Panc1 (cell line): Measurements from ENCODE around the gene SLC16A5. TPM values are rescaled to one million over a fixed set of nuclear protein-coding genes. Genes with fewer than 3 reads are reported as not detected.

ENCODE experiments used
- ATAC-seq: fragments of 200-7000 bp; cut with Tn5 transposase; 2 replicates; pipeline ENCODE4 v1.9.1; 2020; ENCODE audit warnings: mild to moderate bottlenecking, moderate library complexity
- BruUV-seq: library from RNA; stranded (reverse); fragments of 400-500 nt; replicated peaks from 2 replicates; lab custom pipeline; 2021; lab: Mats Ljungman, UMichigan
- CTCF ChIA-PET: fragments of 300-600 bp; sonication (Branson Sonifier 250); formaldehyde crosslinking; loops from one replicate; lab custom pipeline; 2022; ENCODE audit warnings: antibody characterized with exemption; lab: Charles Lee
- POLR2A ChIA-PET: fragments of 300-600 bp; sonication (Branson Sonifier 250); formaldehyde crosslinking; loops from one replicate; lab custom pipeline; 2022; ENCODE audit warnings: antibody characterized with exemption; lab: Charles Lee
- DNase-seq: peaks from one replicate; pipeline ENCODE4 v3.0.0-alpha.2; 2010; ENCODE audit warnings: low read depth, low spot score
- H3K27ac ChIP-seq: 2 replicates; pipeline ENCODE4 v1.5.1; 2011; ENCODE audit warnings: mild to moderate bottlenecking, low read length, inconsistent platforms
- H3K27me3 ChIP-seq: fragments of 200-500 bp; sonication (Bioruptor generic); 2 replicates; pipeline ENCODE4 v1.6.0; 2014; ENCODE audit warnings: low read length, inconsistent platforms; ENCODE audit not compliant: control insufficient read depth, insufficient read depth
- H3K36me3 ChIP-seq: fragments of 200-500 bp; sonication (Bioruptor generic); 2 replicates; pipeline ENCODE4 v1.5.1; 2014; ENCODE audit warnings: inconsistent platforms, mild to moderate bottlenecking, low read length, moderate library complexity; ENCODE audit not compliant: control insufficient read depth, insufficient read depth
- H3K4me1 ChIP-seq: 2 replicates; pipeline ENCODE4 v1.5.1; 2011; ENCODE audit warnings: inconsistent platforms, mild to moderate bottlenecking, low read length, moderate library complexity; ENCODE audit not compliant: control insufficient read depth, insufficient read depth
- H3K4me3 ChIP-seq, 2 experiments: 2 replicates each; pipeline ENCODE4 v1.5.1; 2011 to 2012; ENCODE audit warnings: low read depth in 2 of 2, low read length in 2 of 2, mild to moderate bottlenecking in 2 of 2, inconsistent platforms in 1 of 2, moderate library complexity in 1 of 2
- H3K9me3 ChIP-seq: fragments of 200-500 bp; sonication (Bioruptor generic); 2 replicates; pipeline ENCODE4 v1.5.1; 2014; ENCODE audit warnings: low read depth, mild to moderate bottlenecking, inconsistent platforms, low read length, moderate library complexity; ENCODE audit not compliant: control insufficient read depth, insufficient read depth
- CTCF ChIP-seq: fragments of 450-650 bp; IDR thresholded peaks from 2 replicates; pipeline ENCODE4 v1.5.1; 2017; ENCODE audit warnings: mild to moderate bottlenecking
- POLR2AphosphoS5 ChIP-seq: IDR thresholded peaks from 2 replicates; pipeline ENCODE4 v1.6.1; 2012; ENCODE audit warnings: mild to moderate bottlenecking, low read depth, low read length, moderate library complexity
- REST ChIP-seq, 2 experiments: IDR thresholded peaks; 2 replicates each; pipeline ENCODE4 v1.6.1; 2011 to 2012; ENCODE audit warnings: low read depth in 2 of 2, control low read depth in 1 of 2, low read length in 1 of 2, mild to moderate bottlenecking in 1 of 2, moderate library complexity in 1 of 2; ENCODE audit not compliant: insufficient read depth in 1 of 2
- SIN3A ChIP-seq: IDR thresholded peaks from 2 replicates; pipeline ENCODE4 v1.6.1; 2012; ENCODE audit warnings: low read depth, mild to moderate bottlenecking, low read length, moderate library complexity, borderline replicate concordance; ENCODE audit not compliant: insufficient read depth
- TCF7L2 ChIP-seq: IDR thresholded peaks from 2 replicates; pipeline ENCODE4 v1.6.1; 2011; ENCODE audit warnings: mild to moderate bottlenecking, low read depth, low read length, inconsistent platforms
- in situ Hi-C: cut with HindIII; loops from 2 replicates; pipeline ENCODE4 v1.10.0; 2016; ENCODE audit warnings: low sequenced_read_pairs, low pct_unique_long_range_greater_than_20kb
- intact Hi-C: fragments of 100-400 bp; cut with micrococcal nuclease; formaldehyde crosslinking; loops from one replicate; pipeline ENCODE4 v1.10.0; 2022; ENCODE audit not compliant: unreplicated experiment
- total RNA-seq: library from RNA; stranded (reverse); gene quantifications from one replicate; pipeline ENCODE4 v1.2.1, GENCODE V29; 2021; ENCODE audit not compliant: unreplicated experiment

SLC16A5 gene
- total RNA-seq, 1 experiment from 2014 or later = 46.6 TPM

- TF ChIP-seq SIN3A = peak; percentile 33; the same call in 1 of the 2 replicates
- no peak for TF ChIP-seq TCF7L2
- no peak for TF ChIP-seq REST (IDR thresholded peaks at IDR 0.05; ENCODE audit: insufficient read depth in 1 of 2, low read depth in 2 of 2, low read length in 1 of 2)
- no peak; the same call in 1 of the 2 replicates for TF ChIP-seq POLR2AphosphoS5
- intact Hi-C loops (no loop called here), in situ Hi-C loops (no loop called here)
- no peak for DNase-seq
- H3K36me3 ChIP-seq = peaks cover 16% of the 10 kb centered on the region
- H3K4me3 ChIP-seq = peak overlapping the region; percentile 84 to 85
- H3K4me1 ChIP-seq = peaks cover 14% of the 10 kb centered on the region
- no peaks in the 10 kb centered on the region for H3K27me3 ChIP-seq
- peak overlapping the region; percentile 92 for H3K27ac ChIP-seq
- no peaks in the 10 kb centered on the region for H3K9me3 ChIP-seq
- POLR2A ChIA-PET = no interaction called here
- peak; percentile 34 for ATAC-seq
- CTCF ChIA-PET = no interaction called here
- no TSS peak for BruUV-seq
These were observed 65.4 kb downstream of the SLC16A5 start for GRCh38 chr17:75152922-75153779.

- Histone ChIP-seq H3K27me3 (no peaks in the 10 kb centered on the region), H3K36me3 (peaks cover 11% of the 10 kb centered on the region; the same call in 1 of the 2 replicates), H3K9me3 (no peaks in the 10 kb centered on the region), H3K4me1 (peaks cover 17% of the 10 kb centered on the region), H3K4me3 (peak overlapping the region; percentile 84 to 85), H3K27ac (peak overlapping the region; percentile 86)
- CTCF ChIA-PET = no interaction called here
- DNase-seq = no peak
- TF ChIP-seq SIN3A (no peak), CTCF (no peak), REST (IDR thresholded peaks at IDR 0.05; ENCODE audit: insufficient read depth in 1 of 2, low read depth in 2 of 2, low read length in 1 of 2) (no peak), POLR2AphosphoS5 (no peak), TCF7L2 (no peak)
- intact Hi-C loops (no loop called here), in situ Hi-C loops (no loop called here)
- POLR2A ChIA-PET = no interaction called here
- BruUV-seq = no TSS peak
- peak; percentile 17 for ATAC-seq
These were observed 66.0 kb downstream of the SLC16A5 start for GRCh38 chr17:75153780-75154194.
